Posterior cingulate gyrus (tissue), 11 donors: ENCODE data around the gene DPYD.

Experiments
- DNase-seq, 10 donors: peaks; one replicate each; pipeline versions ENCODE4 v3.0.0 to v3.0.0-alpha.2; 2020 to 2021; ENCODE audit warnings: mixed read lengths in 3 of 10
- intact Hi-C: fragments of 100-400 bp; cut with DNase I; formaldehyde crosslinking; loops from one replicate; pipeline ENCODE4 v1.15.1; 2023

Gene DPYD

DNA sequence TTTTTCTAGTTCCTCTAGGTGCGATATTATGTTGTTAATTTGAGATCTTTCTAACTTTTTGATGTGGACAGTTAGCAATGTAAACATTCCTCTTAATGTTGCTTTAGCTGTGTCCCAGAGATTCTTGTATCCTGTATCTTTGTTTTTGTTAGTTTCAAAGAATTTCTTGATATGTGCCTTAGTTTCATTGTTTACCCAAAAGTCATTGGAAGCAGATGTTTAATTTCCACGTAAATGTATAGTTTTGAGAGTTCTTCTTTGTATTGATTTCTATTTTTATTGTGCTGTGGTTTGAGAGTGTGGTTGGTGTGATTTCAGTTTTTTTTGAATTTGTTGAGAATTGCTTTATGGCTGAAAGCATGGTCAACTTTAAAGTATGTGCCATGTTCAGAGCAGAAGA lies 879.8 kb downstream of the DPYD start:
- intact Hi-C loops: no loop called here
- DNase-seq: no peak

DNA sequence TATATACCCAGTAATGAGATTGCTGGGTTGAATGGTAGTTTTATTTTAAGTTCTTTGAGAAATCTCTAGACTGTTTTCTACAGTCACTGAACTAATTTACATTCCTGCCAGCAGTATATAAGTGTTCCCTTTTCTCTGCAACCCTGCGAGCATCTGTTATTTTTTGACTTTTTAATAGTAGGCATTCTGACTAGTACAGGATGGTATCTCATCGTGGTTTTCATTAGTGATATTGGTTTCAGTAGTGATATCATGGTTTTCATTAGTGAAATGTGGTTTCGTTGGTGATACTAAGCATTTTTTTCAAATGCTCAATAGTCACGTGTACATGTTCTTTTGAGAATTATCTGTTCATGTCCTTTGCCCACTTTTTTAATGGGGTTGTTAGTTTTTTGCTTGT lies 882.4 kb downstream of the DPYD start:
- intact Hi-C loops: no loop called here
- DNase-seq: no peak

DNA sequence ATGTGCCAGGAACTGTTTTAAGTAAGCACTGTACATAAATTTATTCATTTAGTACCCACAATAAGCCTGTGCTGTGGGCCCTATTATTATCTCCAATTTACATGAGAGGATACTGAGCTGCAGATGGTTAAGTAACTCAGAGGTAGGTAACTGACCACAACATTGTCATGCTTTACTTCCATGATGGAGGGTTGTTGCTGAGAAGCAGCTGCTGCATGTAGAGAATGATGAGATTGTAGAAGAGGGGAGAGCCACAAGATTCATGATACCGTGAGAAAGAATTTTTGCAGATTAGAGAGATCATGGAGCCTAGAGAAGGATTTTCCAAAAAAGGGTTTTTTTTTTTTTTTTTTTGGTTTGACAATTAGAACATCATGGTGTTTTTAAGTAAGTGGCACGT lies 886.2 kb downstream of the DPYD start:
- intact Hi-C loops: no loop called here
- no peak for DNase-seq

GRCh38 chr1:97033949-97034348 lies 886.9 kb downstream of the DPYD start:
- DNase-seq: no peak
- intact Hi-C loops: no loop called here
